Inferior parietal cortex (tissue), 1 donor: ENCODE measurements around the gene CCDC74B.
"Not testable (repeated sequence)": the region's sequence is repeated elsewhere in the genome, so short reads cannot be mapped to it uniquely, and the experiment has no call there.

Experiments
- DNase-seq: peaks from one replicate; pipeline ENCODE4 v3.0.0-alpha.2; 2016; ENCODE audit errors: extremely low spot score

The CCDC74B gene

DNA sequence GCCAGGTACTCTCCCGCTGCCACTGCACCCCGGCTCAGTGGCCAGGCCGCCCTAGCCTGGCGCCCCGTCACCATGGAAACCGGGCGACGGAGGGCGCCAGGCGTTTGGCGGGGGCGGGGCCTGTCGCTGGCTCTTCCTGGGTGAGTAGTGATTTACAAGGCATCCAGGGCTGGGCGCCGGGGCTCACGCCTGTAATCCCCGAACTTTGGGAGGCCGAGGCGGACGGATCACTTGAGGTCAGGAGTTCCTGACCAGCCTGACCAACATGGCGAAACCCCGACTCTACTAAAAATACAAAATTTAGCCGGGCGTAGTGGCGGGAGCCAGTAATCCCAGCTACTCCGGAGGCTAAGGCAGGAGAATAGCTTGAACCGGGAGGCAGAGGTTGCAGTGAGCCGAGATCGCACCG is at the start of gene CCDC74B:
Gene CCDC74B, minus strand, starts transcription at position 107 of the 409 bp plus-strand sequence. CDS start 116 bp downstream, outside the sequence.
- peak; percentile 9 for DNase-seq

DNA sequence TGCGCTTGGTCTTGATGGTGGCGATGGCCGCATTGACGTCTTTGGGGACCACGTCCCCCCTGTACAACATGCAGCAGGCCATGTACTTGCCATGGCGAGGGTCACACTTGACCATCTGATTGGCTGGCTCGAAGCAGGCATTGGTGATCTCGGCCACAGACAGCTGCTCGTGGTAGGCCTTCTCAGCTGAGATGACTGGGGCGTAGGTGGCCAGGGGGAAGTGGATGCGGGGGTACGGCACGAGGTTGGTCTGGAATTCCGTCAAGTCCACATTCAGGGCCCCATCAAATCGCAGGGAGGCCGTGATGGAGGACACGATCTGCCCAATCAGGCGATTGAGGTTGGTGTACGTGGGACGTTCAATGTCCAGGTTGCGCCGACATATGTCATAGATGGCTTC is 48.9 kb upstream of the CCDC74B start:
- DNase-seq = not testable (repeated sequence)

- not testable (repeated sequence) for DNase-seq
Measured at GRCh38 chr2:130192451-130192850, 47.5 kb upstream of the CCDC74B start.

- not testable (repeated sequence) for DNase-seq
Measured at GRCh38 chr2:130191319-130191718, 46.4 kb upstream of the CCDC74B start.

- DNase-seq = no peak
Measured at GRCh38 chr2:130190237-130190636, 45.3 kb upstream of the CCDC74B start.

DNA sequence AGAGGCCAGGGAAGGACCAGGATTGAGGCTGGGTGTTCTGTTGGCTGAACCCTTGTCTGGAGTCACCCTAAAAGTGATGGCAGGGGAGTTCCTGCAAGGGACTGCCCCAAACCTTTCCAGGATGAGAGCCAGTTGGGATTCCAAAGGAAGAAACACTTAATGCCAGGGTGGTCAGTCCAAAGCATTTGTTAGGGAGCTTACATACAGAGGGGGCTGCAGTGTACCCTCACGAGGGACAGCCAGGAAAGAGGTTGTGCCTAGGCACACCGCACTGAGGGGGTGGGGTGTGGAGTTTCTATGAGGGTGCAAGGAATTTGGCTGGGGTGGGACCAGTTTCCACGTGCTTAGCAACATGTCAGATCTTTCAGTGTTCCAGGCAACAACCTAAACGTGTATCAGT is 44.0 kb upstream of the CCDC74B start:
- DNase-seq = not testable (repeated sequence)

GRCh38 chr2:130187859-130188792 is 43.2 kb upstream of the CCDC74B start:
- DNase-seq = not testable (repeated sequence)

DNA sequence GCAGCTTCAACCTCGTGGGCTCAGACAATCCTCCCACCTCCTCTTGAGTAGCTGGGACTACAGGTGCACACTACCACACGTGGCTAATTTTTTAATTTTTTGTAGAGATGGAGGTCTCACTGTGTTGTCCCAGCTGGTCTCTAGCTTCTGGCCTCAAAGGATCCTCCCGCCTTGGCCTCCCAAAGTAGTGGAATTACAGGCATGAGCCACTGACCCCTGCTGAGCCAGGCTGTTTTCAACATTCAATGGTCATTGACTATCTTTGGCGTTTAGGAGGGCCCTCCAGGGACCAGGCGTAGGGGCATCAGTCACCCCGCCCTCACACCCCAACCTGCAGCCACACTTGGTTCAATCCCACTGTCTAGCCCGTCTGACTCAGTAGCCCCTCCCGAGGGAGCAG is 42.4 kb upstream of the CCDC74B start:
- no peak for DNase-seq

DNA sequence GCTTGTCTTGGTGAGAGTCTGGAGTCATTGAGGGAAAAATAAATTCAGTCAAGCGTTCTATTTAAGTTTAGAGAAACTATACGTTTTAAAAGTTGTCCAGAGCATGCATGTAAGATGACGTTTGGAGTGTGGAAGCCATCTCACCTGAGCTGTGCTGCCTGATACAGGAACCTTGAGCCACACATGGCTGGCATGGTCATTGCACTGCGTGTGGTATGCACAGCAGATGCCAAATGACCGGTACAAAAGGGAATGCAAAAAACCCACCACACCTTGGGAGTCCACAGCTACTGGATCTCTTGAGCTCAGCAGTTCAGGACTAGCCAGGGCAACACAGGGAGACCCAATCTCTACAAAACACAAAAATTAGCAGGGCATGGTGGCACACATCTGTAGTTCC is 41.5 kb upstream of the CCDC74B start:
- no peak for DNase-seq

- no peak for DNase-seq
Measured at GRCh38 chr2:130185896-130186295, 41.0 kb upstream of the CCDC74B start.

GRCh38 chr2:130185436-130185835 is 40.5 kb upstream of the CCDC74B start:
- no peak for DNase-seq

- DNase-seq = peak; percentile 10
Measured at GRCh38 chr2:130183512-130184373, 38.8 kb upstream of the CCDC74B start.

- DNase-seq = not testable (repeated sequence)
Measured at GRCh38 chr2:130182826-130183511, 38.1 kb upstream of the CCDC74B start.

DNA sequence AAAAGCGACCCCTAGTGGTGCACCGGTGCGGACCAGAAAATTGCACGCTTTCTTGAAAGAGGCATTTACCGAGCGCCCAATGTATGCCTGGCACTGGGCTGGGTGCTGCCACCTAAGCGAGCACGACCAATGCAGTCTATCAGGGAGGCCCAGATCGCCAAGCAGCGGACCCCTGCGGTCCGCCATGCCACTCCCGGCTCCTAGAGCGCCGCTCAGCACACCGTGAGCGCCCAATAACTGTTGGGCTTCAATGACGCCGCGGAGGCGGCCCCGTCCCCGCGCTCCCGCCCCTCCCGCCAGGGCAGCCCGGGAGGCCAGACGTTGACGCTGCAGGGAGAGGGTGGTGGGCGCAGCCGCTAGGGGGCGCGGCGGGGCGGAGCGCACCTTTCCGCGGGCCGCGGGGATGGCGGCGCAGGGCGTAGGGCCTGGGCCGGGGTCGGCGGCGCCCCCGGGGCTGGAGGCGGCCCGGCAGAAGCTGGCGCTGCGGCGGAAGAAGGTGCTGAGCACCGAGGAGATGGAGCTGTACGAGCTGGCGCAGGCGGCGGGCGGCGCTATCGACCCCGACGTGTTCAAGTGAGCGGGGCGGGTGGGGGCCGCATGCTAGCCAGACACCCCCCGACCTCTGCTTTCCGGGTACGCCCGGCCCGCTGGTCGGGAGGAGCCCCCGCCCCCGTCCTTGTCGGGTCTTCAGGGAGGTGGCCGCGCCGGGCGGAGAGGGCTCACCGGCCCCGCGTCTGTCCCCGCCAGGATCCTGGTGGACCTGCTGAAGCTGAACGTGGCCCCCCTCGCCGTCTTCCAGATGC is 37.2 kb upstream of the CCDC74B start, which contains the start of gene MZT2B:
Gene MZT2B, plus strand, starts transcription at position 383 of the 803 bp plus-strand sequence. Its CDS starts 21 bp downstream, at position 404.
- peak; percentile 80 for DNase-seq

DNA sequence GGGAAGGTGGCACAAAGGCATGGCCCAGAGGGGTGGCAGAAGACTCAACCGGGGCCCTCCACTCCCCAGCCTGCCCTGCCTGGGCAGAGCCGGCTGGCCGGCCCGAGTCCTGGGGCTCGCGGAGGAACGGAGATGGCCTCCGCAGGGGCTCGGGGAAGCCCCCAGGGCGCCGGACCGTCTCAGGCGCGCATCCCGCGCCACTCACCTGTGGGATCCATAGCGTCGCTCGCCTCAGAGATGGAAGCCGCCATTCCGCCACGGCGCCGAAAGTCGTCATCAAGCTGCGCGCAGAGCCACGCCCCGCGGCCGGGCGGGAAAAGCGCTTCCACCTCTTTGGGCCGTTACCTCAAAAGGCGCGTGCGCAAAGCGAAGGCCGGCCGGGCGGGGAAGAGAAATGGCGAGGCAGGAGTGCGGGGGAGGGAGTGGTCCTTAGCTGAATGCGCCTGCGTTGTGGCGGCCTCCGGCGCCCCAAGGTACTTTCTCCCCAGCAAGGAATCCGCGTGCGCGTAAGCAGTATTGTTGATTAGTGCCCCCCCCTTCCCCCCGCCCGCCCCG is 36.5 kb upstream of the CCDC74B start, which contains the start of gene SMPD4:
Gene SMPD4, minus strand, starts transcription at position 278 of the 555 bp plus-strand sequence. CDS start 5,010 bp downstream, outside the sequence.
- peak; percentile 95 for DNase-seq

GRCh38 chr2:130180404-130181324 is 35.8 kb upstream of the CCDC74B start:
- not testable (repeated sequence) for DNase-seq

GRCh38 chr2:130174866-130175265 is 30.0 kb upstream of the CCDC74B start:
- not testable (repeated sequence) for DNase-seq

DNA sequence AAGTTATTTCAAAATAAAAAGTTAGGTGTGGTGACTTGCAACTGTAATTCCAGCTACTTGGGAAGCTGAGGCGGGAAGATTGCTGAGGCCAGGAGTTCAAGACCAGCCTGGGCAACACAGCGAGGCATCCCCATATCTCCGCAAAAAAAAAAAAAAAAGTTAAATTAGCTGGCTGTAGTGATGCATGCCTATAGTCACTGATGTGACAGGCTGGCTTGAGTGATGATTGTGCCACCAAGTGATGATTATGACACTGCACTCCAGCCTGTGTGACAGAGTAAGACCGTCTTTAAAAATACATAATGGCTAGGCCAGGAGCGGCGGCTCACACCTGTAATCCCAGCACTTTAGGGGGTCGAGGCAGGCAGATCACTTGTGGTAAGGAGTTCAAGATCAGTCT is 25.0 kb upstream of the CCDC74B start:
- no peak for DNase-seq

DNA sequence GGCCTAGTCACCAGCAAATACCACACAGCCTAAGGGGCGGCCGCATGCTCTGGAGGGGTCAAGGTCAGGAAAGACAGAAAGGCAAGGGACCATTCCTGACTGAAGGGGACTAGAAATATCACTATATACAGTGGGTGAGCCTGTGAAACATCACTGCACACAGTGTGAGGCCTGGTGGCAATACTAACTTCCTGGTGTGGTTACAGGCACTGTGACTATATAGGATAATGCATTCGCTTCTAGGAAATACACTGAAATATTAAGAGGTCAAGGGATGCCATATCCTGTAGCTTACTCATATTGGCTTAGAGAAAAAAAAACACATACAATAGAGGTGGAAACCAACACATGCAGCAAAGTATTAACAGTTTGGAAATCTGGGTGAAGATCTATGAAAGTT is 24.3 kb upstream of the CCDC74B start:
- not testable (repeated sequence) for DNase-seq
